HepG2 (cell line): Measurements from ENCODE around the gene GPR32. TPM values are rescaled to one million over a fixed set of nuclear protein-coding genes. Genes with fewer than 3 reads are reported as not detected.

ENCODE experiments used
- CBX5 ChIP-seq: sonication (generic); formaldehyde crosslinking; IDR thresholded peaks from 2 replicates; pipeline ENCODE4 v1.4.0; 2020; ENCODE audit warnings: missing genetic modification reagents, borderline replicate concordance
- FOXK1 ChIP-seq: sonication (generic); formaldehyde crosslinking; IDR thresholded peaks from 2 replicates; pipeline ENCODE4 v1.4.0; 2020; ENCODE audit warnings: low read depth, missing genetic modification reagents, borderline replicate concordance
- KLF12 ChIP-seq: sonication (generic); formaldehyde crosslinking; IDR thresholded peaks from 2 replicates; pipeline ENCODE4 v1.4.0; 2020; ENCODE audit warnings: missing genetic modification reagents, borderline replicate concordance
- MAFF ChIP-seq: IDR thresholded peaks from 2 replicates; pipeline ENCODE4 v1.6.1; 2011; ENCODE audit warnings: low read depth, low read length, improper control_type of control experiment
- NR1H2 ChIP-seq: sonication (generic); formaldehyde crosslinking; IDR thresholded peaks from 2 replicates; pipeline ENCODE4 v1.8.1; 2022; ENCODE audit warnings: low read depth, missing genetic modification reagents, borderline replicate concordance
- ZNF557 ChIP-seq: sonication (generic); formaldehyde crosslinking; IDR thresholded peaks from 2 replicates; pipeline ENCODE4 v1.4.0; 2020; ENCODE audit warnings: missing genetic modification reagents
- polyA plus RNA-seq, 8 experiments: library from polyadenylated mRNA; depleted of rRNA in 3 of 8; stranded (reverse) in 7 of 8; unstranded in 1 of 8; fragments of >200 nt; fragmentation: Illumina TruSeq in 4 of 8; extraction: Trizol in 4 of 8; gene quantifications; 2 replicates each; pipeline versions ENCODE4 v1.2.1 to v1.2.3, GENCODE V29; 2011 to 2016; ENCODE audit warnings: low read depth in 4 of 8, missing spikeins in 1 of 8, mixed read lengths in 1 of 8; ENCODE audit not compliant: insufficient read depth in 1 of 8
- total RNA-seq, 5 experiments: library from RNA; depleted of rRNA; stranded (reverse); fragments of >200 nt; fragmentation: Illumina TruSeq; extraction: Trizol; gene quantifications; 2 replicates each; pipeline ENCODE4 v1.2.3, GENCODE V29; 2016; ENCODE audit warnings: low read depth in 1 of 5
- TF ChIP-seq, protein P1 (sequence below): sonication (generic); formaldehyde crosslinking; IDR thresholded peaks from 2 replicates; pipeline ENCODE4 v1.4.0; 2020; ENCODE audit warnings: missing genetic modification reagents
- TF ChIP-seq, protein P2 (sequence below), 2 experiments: sonication (generic) in 1 of 2; formaldehyde crosslinking in 1 of 2; IDR thresholded peaks; 2 replicates each; pipeline versions ENCODE4 v1.4.0 to v1.6.1; 2016 to 2020; ENCODE audit warnings: borderline replicate concordance in 1 of 2, low read depth in 1 of 2, mild to moderate bottlenecking in 1 of 2, missing genetic modification reagents in 1 of 2
- TF ChIP-seq, protein P3 (sequence below): sonication (generic); formaldehyde crosslinking; IDR thresholded peaks from 2 replicates; pipeline ENCODE4 v1.4.0; 2020; ENCODE audit warnings: mild to moderate bottlenecking, missing genetic modification reagents
- TF ChIP-seq, protein P4 (sequence below): sonication (generic); formaldehyde crosslinking; IDR thresholded peaks from 2 replicates; pipeline ENCODE4 v1.5.0; 2020; ENCODE audit warnings: missing genetic modification reagents
- TF ChIP-seq, protein P5 (sequence below): IDR thresholded peaks from 2 replicates; pipeline ENCODE4 v1.6.1; 2012; ENCODE audit warnings: low read length, improper control_type of control experiment
- TF ChIP-seq, protein P6 (sequence below): sonication (generic); formaldehyde crosslinking; IDR thresholded peaks from 2 replicates; pipeline ENCODE4 v1.8.0; 2022; ENCODE audit warnings: missing genetic modification reagents, mild to moderate bottlenecking, inconsistent platforms, borderline replicate concordance
- TF ChIP-seq, protein P7 (sequence below): sonication (generic); formaldehyde crosslinking; IDR thresholded peaks from 2 replicates; pipeline ENCODE4 v1.4.0; 2020; ENCODE audit warnings: mild to moderate bottlenecking, missing genetic modification reagents

Gene GPR32
- total and polyA plus RNA-seq, 2 of the 13 experiments (the other 11 are each of a cell fraction or from before 2014, with no cell fraction given) = not detected

DNA sequence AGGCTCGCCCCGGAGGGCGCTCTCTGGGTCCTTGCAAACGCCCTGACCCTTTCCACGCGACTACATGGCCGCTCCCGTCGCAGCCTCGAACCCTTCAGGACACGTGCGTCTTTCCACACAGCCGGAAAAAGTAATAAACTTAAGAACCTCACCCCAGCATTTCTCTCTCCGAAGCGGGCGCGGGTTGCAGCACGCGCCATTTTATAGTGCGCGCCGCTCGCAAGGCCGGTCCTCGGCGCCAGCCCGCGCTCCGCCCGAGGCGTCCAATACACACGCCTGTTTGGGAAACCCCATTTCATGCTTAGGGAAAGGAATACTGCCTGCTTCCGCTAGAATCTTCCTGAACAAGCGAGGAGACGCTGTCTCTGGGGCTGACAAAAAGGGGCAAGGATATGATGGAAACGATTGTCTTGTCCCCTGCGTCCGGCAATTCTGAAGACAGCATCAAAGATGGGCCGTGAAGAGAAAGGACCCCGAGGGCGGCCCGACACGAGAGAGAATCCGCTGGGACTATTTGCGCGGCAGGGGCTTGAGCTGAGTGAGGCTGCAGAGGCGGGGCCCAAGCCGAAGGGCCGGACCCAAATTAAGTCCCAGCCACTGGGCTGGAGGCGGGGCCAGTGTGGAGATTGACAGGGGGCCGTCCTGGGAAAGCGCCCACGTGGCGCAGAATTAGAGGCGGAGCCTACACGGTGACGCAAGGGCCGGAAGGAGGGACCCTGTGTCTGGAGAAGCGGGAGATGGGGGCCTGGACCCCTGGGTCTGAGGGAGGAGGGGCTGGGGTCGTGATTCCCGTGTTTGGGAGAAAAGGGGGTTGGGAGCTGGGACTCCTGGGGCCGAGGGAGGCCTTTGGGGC, 34.4 kb downstream of the GPR32 start (continued):
- TF ChIP-seq, protein P1, sequence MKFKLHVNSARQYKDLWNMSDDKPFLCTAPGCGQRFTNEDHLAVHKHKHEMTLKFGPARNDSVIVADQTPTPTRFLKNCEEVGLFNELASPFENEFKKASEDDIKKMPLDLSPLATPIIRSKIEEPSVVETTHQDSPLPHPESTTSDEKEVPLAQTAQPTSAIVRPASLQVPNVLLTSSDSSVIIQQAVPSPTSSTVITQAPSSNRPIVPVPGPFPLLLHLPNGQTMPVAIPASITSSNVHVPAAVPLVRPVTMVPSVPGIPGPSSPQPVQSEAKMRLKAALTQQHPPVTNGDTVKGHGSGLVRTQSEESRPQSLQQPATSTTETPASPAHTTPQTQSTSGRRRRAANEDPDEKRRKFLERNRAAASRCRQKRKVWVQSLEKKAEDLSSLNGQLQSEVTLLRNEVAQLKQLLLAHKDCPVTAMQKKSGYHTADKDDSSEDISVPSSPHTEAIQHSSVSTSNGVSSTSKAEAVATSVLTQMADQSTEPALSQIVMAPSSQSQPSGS (CRISPR knock-in tag) = peak; percentile 37
- TF ChIP-seq FOXK1 (0 out of 2 replicates have a peak, but pooled peaks have one; percentile 29), KLF12 (CRISPR knock-in tag) (no peak), MAFF (no peak), CBX5 (CRISPR knock-in tag) (0 out of 2 replicates have a peak, but pooled peaks have one; percentile 29), ZNF557 (CRISPR knock-in tag) (0 out of 2 replicates have a peak, but pooled peaks have one; percentile 21), NR1H2 (CRISPR knock-in tag) (0 out of 2 replicates have a peak, but pooled peaks have one; percentile 42)
- TF ChIP-seq, protein P2, sequence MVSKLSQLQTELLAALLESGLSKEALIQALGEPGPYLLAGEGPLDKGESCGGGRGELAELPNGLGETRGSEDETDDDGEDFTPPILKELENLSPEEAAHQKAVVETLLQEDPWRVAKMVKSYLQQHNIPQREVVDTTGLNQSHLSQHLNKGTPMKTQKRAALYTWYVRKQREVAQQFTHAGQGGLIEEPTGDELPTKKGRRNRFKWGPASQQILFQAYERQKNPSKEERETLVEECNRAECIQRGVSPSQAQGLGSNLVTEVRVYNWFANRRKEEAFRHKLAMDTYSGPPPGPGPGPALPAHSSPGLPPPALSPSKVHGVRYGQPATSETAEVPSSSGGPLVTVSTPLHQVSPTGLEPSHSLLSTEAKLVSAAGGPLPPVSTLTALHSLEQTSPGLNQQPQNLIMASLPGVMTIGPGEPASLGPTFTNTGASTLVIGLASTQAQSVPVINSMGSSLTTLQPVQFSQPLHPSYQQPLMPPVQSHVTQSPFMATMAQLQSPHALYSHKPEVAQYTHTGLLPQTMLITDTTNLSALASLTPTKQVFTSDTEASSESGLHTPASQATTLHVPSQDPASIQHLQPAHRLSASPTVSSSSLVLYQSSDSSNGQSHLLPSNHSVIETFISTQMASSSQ (IDR thresholded peaks at IDR 0.05; ENCODE audit: low read depth) = no peak
- TF ChIP-seq, protein P2 (CRISPR knock-in tag; IDR thresholded peaks at IDR 0.05; ENCODE audit: borderline replicate concordance) = peak; percentile 63; the same call in 1 of the 2 replicates
- TF ChIP-seq, protein P3, sequence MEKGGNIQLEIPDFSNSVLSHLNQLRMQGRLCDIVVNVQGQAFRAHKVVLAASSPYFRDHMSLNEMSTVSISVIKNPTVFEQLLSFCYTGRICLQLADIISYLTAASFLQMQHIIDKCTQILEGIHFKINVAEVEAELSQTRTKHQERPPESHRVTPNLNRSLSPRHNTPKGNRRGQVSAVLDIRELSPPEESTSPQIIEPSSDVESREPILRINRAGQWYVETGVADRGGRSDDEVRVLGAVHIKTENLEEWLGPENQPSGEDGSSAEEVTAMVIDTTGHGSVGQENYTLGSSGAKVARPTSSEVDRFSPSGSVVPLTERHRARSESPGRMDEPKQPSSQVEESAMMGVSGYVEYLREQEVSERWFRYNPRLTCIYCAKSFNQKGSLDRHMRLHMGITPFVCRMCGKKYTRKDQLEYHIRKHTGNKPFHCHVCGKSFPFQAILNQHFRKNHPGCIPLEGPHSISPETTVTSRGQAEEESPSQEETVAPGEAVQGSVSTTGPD (CRISPR knock-in tag) = no peak
- TF ChIP-seq, protein P4, sequence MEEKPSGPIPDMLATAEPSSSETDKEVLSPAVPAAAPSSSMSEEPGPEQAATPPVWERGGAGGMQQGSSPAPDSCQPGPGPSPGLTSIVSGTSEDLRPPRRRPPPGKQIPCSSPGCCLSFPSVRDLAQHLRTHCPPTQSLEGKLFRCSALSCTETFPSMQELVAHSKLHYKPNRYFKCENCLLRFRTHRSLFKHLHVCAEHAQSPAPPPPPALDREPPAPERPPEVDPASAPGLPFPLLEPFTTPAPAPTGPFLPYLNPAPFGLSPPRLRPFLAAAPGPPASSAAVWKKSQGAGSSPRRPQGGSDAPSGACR (CRISPR knock-in tag) = 0 out of 2 replicates have a peak, but pooled peaks have one; percentile 69
- TF ChIP-seq, protein P5, sequence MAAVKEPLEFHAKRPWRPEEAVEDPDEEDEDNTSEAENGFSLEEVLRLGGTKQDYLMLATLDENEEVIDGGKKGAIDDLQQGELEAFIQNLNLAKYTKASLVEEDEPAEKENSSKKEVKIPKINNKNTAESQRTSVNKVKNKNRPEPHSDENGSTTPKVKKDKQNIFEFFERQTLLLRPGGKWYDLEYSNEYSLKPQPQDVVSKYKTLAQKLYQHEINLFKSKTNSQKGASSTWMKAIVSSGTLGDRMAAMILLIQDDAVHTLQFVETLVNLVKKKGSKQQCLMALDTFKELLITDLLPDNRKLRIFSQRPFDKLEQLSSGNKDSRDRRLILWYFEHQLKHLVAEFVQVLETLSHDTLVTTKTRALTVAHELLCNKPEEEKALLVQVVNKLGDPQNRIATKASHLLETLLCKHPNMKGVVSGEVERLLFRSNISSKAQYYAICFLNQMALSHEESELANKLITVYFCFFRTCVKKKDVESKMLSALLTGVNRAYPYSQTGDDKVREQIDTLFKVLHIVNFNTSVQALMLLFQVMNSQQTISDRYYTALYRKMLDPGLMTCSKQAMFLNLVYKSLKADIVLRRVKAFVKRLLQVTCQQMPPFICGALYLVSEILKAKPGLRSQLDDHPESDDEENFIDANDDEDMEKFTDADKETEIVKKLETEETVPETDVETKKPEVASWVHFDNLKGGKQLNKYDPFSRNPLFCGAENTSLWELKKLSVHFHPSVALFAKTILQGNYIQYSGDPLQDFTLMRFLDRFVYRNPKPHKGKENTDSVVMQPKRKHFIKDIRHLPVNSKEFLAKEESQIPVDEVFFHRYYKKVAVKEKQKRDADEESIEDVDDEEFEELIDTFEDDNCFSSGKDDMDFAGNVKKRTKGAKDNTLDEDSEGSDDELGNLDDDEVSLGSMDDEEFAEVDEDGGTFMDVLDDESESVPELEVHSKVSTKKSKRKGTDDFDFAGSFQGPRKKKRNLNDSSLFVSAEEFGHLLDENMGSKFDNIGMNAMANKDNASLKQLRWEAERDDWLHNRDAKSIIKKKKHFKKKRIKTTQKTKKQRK = no peak
- TF ChIP-seq, protein P6, sequence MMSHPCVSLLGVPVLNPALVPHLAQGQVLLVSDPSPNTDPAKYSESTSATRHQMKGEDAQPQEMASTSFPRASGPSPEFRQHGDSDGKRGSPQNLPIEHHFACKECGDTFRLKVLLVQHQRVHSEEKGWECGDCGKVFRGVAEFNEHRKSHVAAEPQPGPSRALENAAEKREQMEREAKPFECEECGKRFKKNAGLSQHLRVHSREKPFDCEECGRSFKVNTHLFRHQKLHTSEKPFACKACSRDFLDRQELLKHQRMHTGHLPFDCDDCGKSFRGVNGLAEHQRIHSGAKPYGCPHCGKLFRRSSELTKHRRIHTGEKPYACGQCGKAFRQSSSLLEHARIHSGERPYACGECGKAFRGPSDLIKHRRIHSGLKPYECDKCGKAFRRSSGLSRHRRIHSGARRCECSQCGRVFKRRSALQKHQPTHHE (CRISPR knock-in tag) = no peak
- TF ChIP-seq, protein P7, sequence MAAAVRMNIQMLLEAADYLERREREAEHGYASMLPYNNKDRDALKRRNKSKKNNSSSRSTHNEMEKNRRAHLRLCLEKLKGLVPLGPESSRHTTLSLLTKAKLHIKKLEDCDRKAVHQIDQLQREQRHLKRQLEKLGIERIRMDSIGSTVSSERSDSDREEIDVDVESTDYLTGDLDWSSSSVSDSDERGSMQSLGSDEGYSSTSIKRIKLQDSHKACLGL (CRISPR knock-in tag) = peak; percentile 64
